HepG2 (cell line): Measurements from ENCODE around the gene PSKH1. TPM values are rescaled to one million over a fixed set of nuclear protein-coding genes. Genes with fewer than 3 reads are reported as not detected.

Experiments
- AKAP8 ChIP-seq: sonication (generic); formaldehyde crosslinking; IDR thresholded peaks from 2 replicates; pipeline ENCODE4 v1.5.1; 2020; ENCODE audit warnings: mild to moderate bottlenecking, missing genetic modification reagents
- ARID2 ChIP-seq: sonication (generic); formaldehyde crosslinking; IDR thresholded peaks from 2 replicates; pipeline ENCODE4 v1.8.1; 2022; ENCODE audit warnings: mild to moderate bottlenecking, missing genetic modification reagents, borderline replicate concordance
- CBX2 ChIP-seq, 2 experiments: fragments of 200-600 bp in 1 of 2; sonication (generic); formaldehyde crosslinking in 1 of 2; IDR thresholded peaks; 2 replicates each; pipeline versions ENCODE4 v1.7.0 to v1.8.1; 2018 to 2022; ENCODE audit warnings: low read depth in 2 of 2, low read length in 1 of 2, mild to moderate bottlenecking in 1 of 2, missing genetic modification reagents in 1 of 2
- CCDC6 ChIP-seq: sonication (generic); formaldehyde crosslinking; IDR thresholded peaks from 2 replicates; pipeline ENCODE4 v1.8.1; 2022; ENCODE audit warnings: mild to moderate bottlenecking, missing genetic modification reagents, moderate library complexity
- CSRNP2 ChIP-seq: sonication (generic); formaldehyde crosslinking; conservative IDR thresholded peaks from 2 replicates; pipeline ENCODE4 v1.8.0; 2022; ENCODE audit warnings: low read depth, missing genetic modification reagents
- EZH2 ChIP-seq: conservative IDR thresholded peaks from 2 replicates; pipeline ENCODE4 v1.6.1; 2012; ENCODE audit warnings: mild to moderate bottlenecking, low read depth, low read length, moderate library complexity
- FOXP4 ChIP-seq: sonication (generic); formaldehyde crosslinking; IDR thresholded peaks from 2 replicates; pipeline ENCODE4 v1.4.0; 2020; ENCODE audit warnings: missing genetic modification reagents
- GATAD1 ChIP-seq: IDR thresholded peaks from 2 replicates; pipeline ENCODE4 v1.6.1; 2016; ENCODE audit warnings: missing genetic modification reagents, missing compliant biosample characterization
- GFI1 ChIP-seq: sonication (generic); formaldehyde crosslinking; IDR thresholded peaks from 2 replicates; pipeline ENCODE4 v1.5.0; 2020; ENCODE audit warnings: missing genetic modification reagents, mild to moderate bottlenecking, borderline replicate concordance
- NR0B2 ChIP-seq: sonication (generic); formaldehyde crosslinking; IDR thresholded peaks from 2 replicates; pipeline ENCODE4 v1.4.0; 2020; ENCODE audit warnings: mild to moderate bottlenecking, missing genetic modification reagents
- NR1H2 ChIP-seq: sonication (generic); formaldehyde crosslinking; IDR thresholded peaks from 2 replicates; pipeline ENCODE4 v1.8.1; 2022; ENCODE audit warnings: low read depth, missing genetic modification reagents, borderline replicate concordance
- PAWR ChIP-seq: sonication (generic); formaldehyde crosslinking; IDR thresholded peaks from 2 replicates; pipeline ENCODE4 v1.4.0; 2020; ENCODE audit warnings: missing genetic modification reagents, mild to moderate bottlenecking, borderline replicate concordance
- SMAD3 ChIP-seq: sonication (generic); formaldehyde crosslinking; IDR thresholded peaks from 2 replicates; pipeline ENCODE4 v1.4.0; 2020; ENCODE audit warnings: missing genetic modification reagents
- ZMAT5 ChIP-seq: sonication (generic); formaldehyde crosslinking; IDR thresholded peaks from 2 replicates; pipeline ENCODE4 v1.5.0; 2020; ENCODE audit warnings: mild to moderate bottlenecking, low read depth, missing genetic modification reagents, borderline replicate concordance
- ZNF136 ChIP-seq: sonication (generic); formaldehyde crosslinking; IDR thresholded peaks from 2 replicates; pipeline ENCODE4 v1.8.1; 2022; ENCODE audit warnings: low read depth, mild to moderate bottlenecking, moderate library complexity, missing genetic modification reagents
- ZNF605 ChIP-seq: sonication (generic); formaldehyde crosslinking; IDR thresholded peaks from 2 replicates; pipeline ENCODE4 v1.8.0; 2022; ENCODE audit warnings: mild to moderate bottlenecking, missing genetic modification reagents
- polyA plus RNA-seq, 8 experiments: library from polyadenylated mRNA; depleted of rRNA in 3 of 8; stranded (reverse) in 7 of 8; unstranded in 1 of 8; fragments of >200 nt; fragmentation: Illumina TruSeq in 4 of 8; extraction: Trizol in 4 of 8; gene quantifications; 2 replicates each; pipeline versions ENCODE4 v1.2.1 to v1.2.3, GENCODE V29; 2011 to 2016; ENCODE audit warnings: low read depth in 4 of 8, missing spikeins in 1 of 8, mixed read lengths in 1 of 8; ENCODE audit not compliant: insufficient read depth in 1 of 8
- total RNA-seq, 5 experiments: library from RNA; depleted of rRNA; stranded (reverse); fragments of >200 nt; fragmentation: Illumina TruSeq; extraction: Trizol; gene quantifications; 2 replicates each; pipeline ENCODE4 v1.2.3, GENCODE V29; 2016; ENCODE audit warnings: low read depth in 1 of 5
- TF ChIP-seq, protein P1 (sequence below): sonication (generic); formaldehyde crosslinking; IDR thresholded peaks from 2 replicates; pipeline ENCODE4 v1.4.0; 2020; ENCODE audit warnings: missing genetic modification reagents
- TF ChIP-seq, protein P2 (sequence below): sonication (generic); formaldehyde crosslinking; IDR thresholded peaks from 2 replicates; pipeline ENCODE4 v1.8.1; 2023; ENCODE audit warnings: mild to moderate bottlenecking, moderate library complexity, missing genetic modification reagents

PSKH1 gene
- total and polyA plus RNA-seq, 2 of the 13 experiments (the other 11 are each of a cell fraction or from before 2014, with no cell fraction given) = 8.4 to 19.1 TPM

DNA sequence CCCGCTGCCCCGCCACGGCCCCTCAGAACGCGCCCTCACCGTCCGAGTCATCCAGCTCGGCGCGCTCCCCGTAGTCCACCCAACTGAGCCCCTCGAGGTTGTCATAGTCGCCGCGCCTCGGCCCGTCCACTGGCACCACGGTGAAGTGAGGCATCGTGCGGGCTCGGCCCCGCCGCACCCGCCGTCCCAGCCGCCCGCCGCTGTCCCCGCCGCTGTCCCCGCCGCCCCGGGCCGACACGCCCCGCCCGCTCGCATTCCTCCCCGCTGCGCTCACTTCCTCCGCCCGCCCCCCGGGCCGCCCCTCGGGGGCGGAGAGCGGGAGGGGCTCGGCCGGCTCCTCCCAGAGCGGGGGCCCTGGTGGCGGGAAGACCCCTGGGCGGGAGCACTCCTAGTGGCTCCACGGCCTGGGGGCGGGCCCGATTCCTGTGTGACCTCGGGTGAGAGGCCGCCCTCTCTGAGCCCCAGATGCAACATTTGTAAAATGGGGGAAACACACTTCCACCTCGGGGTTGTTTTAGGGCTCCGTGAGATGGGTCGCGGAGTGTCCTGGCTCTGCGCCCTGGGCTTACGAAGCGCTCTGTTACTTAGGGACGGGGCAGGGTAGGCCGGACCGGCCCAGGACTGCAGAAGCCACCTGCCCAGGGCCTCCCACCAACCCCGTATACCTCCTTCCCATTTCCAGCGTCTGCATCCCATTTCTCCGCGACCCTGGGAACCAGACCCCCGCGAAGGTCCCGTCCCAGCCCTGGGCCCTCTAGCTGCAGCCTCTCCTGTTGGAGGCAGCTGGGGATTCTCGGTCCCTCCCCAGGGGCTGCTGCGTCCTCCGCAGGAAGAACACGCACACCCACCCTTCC is 75.6 kb downstream of the PSKH1 start, which contains the start of gene SLC12A4 (continued):
- TF ChIP-seq ZMAT5 (no peak), CSRNP2 (CRISPR knock-in tag) (no peak), CCDC6 (peak; percentile 56; the same call in 1 of the 2 replicates), ZNF136 (CRISPR knock-in tag) (no peak), GATAD1 (CRISPR knock-in tag) (peak; percentile 71), CBX2 (IDR thresholded peaks at IDR 0.05; ENCODE audit: low read depth, low read length) (no peak), CBX2 (CRISPR knock-in tag; IDR thresholded peaks at IDR 0.05; ENCODE audit: low read depth) (0 out of 2 replicates have a peak, but pooled peaks have one; percentile 64), NR1H2 (CRISPR knock-in tag) (0 out of 2 replicates have a peak, but pooled peaks have one; percentile 6), AKAP8 (CRISPR knock-in tag) (peak; percentile 42; the same call in 1 of the 2 replicates), EZH2 (no peak), NR0B2 (CRISPR knock-in tag) (peak; percentile 81), SMAD3 (CRISPR knock-in tag) (no peak), GFI1 (CRISPR knock-in tag) (no peak; the same call in 1 of the 2 replicates), PAWR (no peak), ARID2 (CRISPR knock-in tag) (peak; percentile 27; the same call in 1 of the 2 replicates), FOXP4 (CRISPR knock-in tag) (no peak; the same call in 1 of the 2 replicates), ZNF605 (peak; percentile 92)
- TF ChIP-seq, protein P1, sequence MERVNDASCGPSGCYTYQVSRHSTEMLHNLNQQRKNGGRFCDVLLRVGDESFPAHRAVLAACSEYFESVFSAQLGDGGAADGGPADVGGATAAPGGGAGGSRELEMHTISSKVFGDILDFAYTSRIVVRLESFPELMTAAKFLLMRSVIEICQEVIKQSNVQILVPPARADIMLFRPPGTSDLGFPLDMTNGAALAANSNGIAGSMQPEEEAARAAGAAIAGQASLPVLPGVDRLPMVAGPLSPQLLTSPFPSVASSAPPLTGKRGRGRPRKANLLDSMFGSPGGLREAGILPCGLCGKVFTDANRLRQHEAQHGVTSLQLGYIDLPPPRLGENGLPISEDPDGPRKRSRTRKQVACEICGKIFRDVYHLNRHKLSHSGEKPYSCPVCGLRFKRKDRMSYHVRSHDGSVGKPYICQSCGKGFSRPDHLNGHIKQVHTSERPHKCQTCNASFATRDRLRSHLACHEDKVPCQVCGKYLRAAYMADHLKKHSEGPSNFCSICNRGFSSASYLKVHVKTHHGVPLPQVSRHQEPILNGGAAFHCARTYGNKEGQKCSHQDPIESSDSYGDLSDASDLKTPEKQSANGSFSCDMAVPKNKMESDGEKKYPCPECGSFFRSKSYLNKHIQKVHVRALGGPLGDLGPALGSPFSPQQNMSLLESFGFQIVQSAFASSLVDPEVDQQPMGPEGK (CRISPR knock-in tag) = peak; percentile 98
- TF ChIP-seq, protein P2, sequence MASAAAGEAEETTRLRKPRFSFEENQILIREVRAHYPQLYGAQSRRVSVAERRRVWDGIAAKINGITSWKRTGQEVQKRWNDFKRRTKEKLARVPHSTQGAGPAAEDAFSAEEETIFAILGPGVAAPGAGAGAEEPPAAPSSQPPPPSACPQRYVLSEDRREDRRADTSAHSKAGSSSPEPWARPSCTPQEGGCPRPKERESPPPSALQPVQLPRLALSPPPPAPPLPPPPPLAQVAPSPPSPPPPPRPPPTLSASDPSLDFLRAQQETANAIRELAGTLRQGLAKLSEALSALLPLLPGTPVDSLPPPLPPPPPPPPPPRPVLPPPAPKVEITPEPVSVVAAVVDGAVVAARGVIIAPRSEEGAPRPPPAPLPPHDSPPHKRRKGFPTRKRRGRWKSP = 0 out of 2 replicates have a peak, but pooled peaks have one; percentile 76
